GM11168 (cell line): ENCODE results near the gene CCBE1.
"Not testable (repeated sequence)": the region's sequence is repeated elsewhere in the genome, so short reads cannot be mapped to it uniquely, and the experiment has no call there.

ENCODE experiments used
- in situ Hi-C: fragments of 300-500 bp; cut with MboI; formaldehyde crosslinking; loops from one replicate; pipeline ENCODE4 v1.12.0; 2022; ENCODE audit warnings: low sequenced_read_pairs; ENCODE audit not compliant: unreplicated experiment

Gene CCBE1

GRCh38 chr18:59686260-59686659, 11.0 kb downstream of the CCBE1 start:
- in situ Hi-C loops, result no loop called here

GRCh38 chr18:59685501-59685900, 11.7 kb downstream of the CCBE1 start:
- in situ Hi-C loops, result no loop called here

- in situ Hi-C loops, result no loop called here
Measured at GRCh38 chr18:59684777-59685176, 12.4 kb downstream of the CCBE1 start.

- in situ Hi-C loops, result no loop called here
Measured at GRCh38 chr18:59681521-59682004, 15.7 kb downstream of the CCBE1 start.

- in situ Hi-C loops, result no loop called here
Measured at GRCh38 chr18:59681051-59681450, 16.2 kb downstream of the CCBE1 start.

GRCh38 chr18:59675346-59675745, 21.9 kb downstream of the CCBE1 start:
- in situ Hi-C loops, result no loop called here

GRCh38 chr18:59674903-59675270, 22.3 kb downstream of the CCBE1 start:
- in situ Hi-C loops, result no loop called here

GRCh38 chr18:59674186-59674902, 22.9 kb downstream of the CCBE1 start:
- in situ Hi-C loops, result no loop called here

GRCh38 chr18:59672235-59672711, 24.9 kb downstream of the CCBE1 start:
- in situ Hi-C loops, result no loop called here

- in situ Hi-C loops, result no loop called here
Measured at GRCh38 chr18:59671551-59671950, 25.7 kb downstream of the CCBE1 start.

- in situ Hi-C loops, result no loop called here
Measured at GRCh38 chr18:59669872-59670657, 27.2 kb downstream of the CCBE1 start.

- in situ Hi-C loops, result no loop called here
Measured at GRCh38 chr18:59667488-59667887, 29.7 kb downstream of the CCBE1 start.

GRCh38 chr18:59666007-59666402, 31.2 kb downstream of the CCBE1 start:
- in situ Hi-C loops, result not testable (repeated sequence)

- in situ Hi-C loops, result no loop called here
Measured at GRCh38 chr18:59665057-59666006, 31.9 kb downstream of the CCBE1 start.

GRCh38 chr18:59664329-59664728, 32.9 kb downstream of the CCBE1 start:
- in situ Hi-C loops, result no loop called here

- in situ Hi-C loops, result no loop called here
Measured at GRCh38 chr18:59663096-59663495, 34.1 kb downstream of the CCBE1 start.

GRCh38 chr18:59661891-59662701, 35.1 kb downstream of the CCBE1 start:
- in situ Hi-C loops, result no loop called here

- in situ Hi-C loops, result no loop called here
Measured at GRCh38 chr18:59660786-59661743, 36.2 kb downstream of the CCBE1 start.
